ENCODE data around the gene MRPS2.
A peak's percentile ranks its signal among the peaks of the same experiment; 100 is the strongest.

The MRPS2 gene

DNA sequence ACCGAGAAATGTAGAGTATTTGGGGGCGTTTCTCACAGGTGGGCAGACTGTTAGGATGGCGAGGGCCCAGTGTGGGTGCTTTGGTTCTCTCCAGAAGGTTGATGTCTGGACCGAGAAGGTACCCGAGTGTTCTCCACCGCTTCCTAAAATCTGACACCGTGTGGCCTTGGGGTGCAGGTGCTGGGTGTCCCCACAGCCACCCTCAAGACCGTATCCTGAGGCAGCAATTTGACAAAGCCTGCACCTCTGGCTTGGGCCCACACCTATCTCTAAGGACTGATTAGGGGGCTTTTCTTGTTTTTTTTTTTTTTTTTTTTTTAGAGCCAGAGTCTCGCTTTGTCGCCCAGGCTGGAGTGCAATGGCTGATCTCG, 19.6 kb upstream of the MRPS2 start:
- DNase-seq: no peak

DNA sequence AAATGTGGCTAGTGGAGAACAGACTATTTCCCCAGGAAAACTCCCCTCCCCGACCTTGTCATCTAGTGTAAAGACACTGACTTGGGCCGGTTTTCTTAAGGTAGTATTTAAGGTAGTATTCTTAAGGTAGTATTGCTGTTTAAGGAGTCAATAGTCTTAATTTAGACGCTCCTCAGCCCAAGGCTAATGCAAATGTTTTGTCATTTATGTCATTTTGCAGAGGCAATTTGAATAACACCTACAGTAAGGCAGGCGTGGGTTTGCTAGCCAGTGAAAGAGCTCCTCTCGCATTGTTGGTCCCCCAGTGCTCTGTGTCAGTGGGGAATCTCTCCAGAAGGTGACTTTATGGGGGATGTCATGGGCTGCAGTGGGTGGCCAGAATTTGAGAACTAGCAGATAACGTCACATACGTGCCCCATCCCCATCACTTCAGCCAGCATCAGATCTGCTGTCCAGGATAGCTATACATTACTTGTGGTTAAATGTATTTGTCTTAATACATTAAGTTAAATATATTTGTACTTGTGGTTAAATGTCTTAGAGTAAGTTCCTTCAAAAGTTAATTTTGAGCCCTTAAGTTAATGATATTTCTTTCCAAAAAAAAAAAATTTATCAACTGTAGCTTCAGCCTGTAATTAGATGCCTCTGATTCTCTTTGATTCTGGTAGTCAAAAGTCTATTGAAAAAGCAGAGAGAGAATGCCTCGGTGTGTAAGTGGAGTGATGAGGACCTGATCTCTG, 18.3 kb upstream of the MRPS2 start:
- no peak for DNase-seq

DNA sequence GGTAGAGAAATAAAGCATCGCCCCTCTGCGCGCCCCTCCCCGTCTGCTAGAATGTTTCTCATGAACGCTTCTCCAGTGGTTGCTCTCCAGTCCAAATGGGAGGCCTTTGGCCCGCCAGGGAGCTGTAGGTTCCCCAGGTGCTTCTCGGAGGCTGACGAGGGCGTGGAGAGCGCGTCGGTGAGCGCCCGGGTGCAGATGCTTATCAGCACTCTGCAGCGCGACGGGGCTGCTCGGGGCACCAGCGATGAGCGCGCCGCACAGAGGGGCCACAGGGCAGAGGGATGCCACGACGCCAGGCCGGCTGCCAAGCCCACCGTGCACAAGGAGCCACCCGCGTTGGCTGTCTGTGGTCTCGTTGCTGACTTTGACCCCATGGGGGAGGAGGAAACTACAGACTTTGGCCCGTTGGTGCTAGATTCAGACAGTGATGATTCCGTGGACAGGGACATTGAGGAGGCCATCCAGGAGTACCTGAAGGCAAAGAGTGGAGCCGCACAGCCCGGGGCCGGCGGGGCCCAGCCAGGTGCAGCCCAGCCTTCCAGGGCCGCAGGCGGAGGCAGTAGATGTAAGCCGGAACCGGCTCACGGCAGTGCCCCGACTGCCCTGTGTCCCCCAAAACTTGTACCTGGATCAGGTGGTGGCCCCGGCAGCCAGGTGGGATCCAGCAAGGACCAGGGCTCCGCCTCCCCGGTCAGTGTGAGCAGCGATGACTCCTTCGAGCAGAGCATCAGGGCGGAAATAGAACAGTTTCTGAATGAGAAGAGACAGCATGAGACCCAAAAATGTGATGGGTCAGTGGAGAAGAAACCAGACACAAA, 15.8 kb upstream of the MRPS2 start:
- no peak for DNase-seq

DNA sequence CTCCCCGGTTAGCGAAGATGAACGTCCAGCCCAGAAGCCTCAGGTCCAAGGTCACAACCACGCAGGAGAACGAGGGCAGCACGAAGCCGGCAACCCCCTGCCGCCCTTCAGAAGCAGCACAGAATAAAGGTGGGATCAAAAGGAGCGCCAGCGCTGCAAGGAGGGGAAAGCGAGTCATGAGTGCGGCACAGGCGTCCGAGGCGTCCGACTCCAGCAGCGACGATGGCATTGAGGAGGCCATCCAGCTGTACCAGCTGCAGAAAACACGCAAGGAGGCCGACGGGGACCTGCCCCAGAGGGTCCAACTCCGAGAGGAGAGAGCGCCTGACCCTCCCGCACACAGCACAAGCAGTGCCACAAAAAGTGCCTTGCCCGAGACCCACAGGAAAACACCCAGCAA, 15.1 kb upstream of the MRPS2 start:
- DNase-seq: no peak

DNA sequence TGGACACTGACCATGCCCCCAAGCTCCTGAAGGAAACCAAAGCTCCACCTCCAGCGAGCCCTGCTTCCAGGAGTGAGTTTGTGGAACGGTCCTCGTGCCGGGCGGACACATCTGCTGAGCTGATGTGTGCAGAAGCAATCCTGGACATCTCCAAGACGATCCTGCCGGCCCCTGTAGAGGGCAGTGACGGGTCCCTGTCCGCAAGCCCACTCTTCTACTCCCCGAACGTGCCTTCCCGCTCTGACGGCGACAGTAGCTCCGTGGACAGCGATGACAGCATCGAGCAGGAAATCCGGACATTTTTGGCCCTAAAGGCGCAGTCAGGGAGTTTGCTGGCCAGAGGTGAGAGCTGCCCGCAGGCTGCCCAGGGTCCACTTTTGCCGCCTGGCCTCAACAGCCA, 14.7 kb upstream of the MRPS2 start:
- DNase-seq: no peak

DNA sequence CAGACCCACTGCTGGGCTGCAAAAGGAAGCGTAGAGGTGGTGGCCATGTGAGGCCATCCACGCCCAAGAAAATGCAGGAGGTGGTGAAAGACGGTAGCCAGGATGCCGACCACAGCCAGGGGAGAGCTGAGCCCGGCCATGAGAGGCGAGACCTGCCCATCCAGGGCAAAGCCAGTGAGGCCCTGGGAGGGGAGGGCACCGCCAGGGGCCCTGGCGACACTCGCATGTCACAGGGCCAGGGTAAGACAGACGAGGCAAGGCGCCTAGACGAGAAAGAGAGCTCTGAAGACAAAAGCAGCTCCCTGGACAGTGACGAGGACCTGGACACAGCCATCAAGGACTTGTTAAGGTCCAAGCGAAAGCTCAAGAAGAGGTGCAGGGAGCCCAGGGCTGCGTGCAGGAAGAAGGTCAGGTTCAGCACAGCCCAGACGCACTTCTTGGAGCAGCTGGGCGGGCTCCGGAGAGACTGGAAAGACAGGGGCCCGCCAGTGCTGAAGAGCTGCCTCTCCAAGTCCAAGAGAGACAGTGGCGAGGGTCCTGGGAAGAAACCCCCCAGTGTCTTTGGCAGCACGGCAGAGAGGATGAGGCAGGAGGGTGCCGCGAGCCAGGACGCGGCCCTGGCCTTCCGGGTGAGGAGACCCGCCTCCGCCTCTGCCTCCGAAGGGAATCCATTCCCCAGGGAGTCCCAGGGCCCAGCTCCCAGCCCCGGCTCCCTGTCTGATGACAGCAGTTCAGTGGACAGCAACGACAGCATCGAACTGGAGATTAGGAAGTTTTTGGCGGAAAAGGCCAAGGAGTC, 14.0 kb upstream of the MRPS2 start:
- no peak for DNase-seq

DNA sequence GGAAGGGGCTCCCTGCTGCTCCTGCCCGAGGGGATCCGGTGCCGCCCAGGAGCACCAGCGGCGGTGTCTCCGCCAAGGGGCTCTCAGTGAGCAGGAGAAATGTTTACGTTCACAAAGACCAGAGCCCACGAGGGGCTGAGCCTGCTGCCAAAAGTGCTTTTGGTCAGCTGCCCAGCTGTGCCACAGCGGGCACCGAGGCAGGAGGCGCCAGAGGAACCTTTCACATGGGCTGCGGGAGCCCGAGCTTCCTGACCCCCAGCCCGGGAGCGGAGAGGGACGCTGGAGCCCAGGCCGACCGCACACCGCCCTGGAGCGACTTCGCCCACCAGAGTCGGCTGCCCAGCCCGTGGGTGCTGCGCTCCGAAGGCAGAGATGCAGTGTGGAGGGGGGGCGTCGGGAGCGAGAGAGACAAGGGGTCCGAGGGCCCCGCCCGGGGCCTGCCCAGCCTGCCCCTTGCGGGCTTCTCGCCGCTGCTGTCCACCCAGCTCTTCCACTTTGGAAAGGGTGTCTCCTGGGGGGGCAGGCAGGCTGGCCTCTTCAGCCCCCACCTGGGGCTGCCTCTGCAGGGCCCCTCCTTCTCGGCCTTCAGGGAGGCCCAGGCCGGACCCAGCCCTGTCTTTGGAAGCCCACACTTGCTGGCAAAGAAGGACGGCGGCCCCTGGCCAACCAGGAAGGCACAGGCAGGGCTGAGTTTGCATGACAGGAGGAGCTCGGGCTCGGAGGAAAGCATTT, 13.0 kb upstream of the MRPS2 start:
- no peak for DNase-seq

DNA sequence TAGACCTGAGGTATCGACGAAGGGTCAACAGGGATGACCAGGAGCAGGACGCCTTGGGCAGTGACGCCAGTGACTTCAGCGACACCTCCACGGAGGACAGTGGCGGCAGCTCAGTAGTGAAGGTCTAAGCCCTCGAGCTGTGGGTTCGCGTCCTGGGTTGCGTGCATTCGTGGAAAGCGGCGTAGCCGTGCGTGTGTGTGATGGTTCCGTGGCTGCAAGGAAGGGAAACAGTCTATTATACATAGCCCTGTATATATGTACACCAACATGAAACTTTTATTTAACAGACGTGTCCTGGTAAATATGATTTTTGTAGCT, 12.5 kb upstream of the MRPS2 start:
- no peak for DNase-seq

DNA sequence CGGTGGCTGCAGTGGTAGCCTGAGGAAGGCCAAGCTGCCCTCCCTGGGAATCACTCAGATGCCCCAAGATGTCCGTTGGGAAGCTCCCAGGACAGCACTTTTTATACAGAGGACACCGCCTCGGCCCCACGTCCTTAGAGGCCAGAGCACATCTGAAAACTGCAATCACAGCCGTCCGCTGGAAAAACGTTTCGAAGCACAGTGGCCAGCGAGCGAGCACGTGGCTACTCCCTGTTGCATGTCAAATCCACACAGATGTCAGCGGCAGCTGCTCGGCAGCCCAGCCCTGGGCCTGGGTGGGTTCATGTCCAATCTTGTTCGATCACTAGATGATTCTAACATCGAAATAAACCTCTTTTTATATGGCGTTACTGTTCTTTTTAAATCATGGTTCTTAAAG, 12.0 kb upstream of the MRPS2 start:
- no peak for DNase-seq

DNA sequence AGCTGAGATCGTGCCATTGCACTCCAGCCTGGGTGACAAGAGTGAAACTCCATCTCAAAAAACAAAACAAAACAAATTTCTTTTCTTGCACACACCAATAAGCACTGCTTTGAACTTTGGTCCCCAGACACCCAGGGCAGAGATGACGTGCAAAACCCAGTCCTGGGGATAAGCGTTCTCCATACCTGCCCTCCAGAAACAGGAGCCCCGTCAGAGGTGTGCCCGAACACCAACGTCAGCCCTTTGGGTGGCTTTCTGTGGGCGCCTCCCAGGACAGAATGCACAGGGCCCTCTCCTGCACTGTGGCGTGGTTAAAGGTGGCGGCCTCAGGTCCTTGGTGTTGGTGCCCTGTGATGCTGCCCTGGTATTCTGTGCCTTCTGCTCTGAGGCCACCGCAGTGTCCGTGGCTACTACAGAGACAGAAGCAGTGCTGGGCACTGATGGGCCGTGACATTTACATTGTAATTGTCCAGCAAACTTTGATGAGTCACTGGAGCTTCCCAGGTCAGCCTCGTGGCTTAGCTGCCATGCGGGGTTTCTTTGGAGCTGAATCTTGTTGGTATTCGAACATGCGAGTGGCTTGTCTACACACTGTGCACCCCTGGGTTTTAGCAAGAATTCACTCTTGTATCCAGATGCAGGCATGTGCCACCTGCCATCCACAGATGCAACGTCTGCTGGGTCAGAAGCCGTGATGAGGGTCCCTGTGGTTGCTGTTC, 11.1 kb upstream of the MRPS2 start:
- no peak for DNase-seq

DNA sequence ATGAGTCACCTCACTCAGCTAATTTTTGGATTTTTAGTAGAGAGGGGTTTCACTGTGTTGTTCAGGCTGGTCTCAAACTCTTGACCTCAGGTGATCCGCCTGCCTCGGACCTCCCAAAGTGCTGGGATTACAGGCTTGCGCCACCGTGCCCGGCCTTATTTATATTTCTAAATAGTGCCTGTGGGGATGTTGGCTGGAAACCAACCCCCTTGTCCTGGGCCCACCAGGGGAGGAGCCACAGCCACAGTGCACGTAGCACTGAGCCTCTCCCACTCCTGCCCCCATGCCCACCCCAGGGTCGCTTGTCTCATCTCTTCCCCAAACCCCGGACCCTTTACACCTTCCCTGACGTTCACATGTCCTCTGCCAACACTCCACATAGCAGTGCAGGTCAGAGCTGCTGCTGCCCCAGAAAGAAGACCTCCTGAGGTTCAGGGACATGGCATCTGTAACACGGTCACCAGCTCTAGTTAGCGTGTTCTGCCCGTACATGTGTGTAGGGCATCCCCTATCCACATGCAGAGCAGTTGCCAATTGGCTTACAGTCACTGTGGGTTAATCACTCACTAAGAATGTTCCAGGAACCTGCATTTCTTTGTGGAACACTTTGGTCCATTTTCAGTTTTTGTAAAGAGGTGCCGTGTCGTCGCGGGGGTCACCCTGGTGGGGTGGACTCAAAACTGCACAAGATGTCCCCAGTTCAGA, 10.2 kb upstream of the MRPS2 start:
- no peak for DNase-seq

DNA sequence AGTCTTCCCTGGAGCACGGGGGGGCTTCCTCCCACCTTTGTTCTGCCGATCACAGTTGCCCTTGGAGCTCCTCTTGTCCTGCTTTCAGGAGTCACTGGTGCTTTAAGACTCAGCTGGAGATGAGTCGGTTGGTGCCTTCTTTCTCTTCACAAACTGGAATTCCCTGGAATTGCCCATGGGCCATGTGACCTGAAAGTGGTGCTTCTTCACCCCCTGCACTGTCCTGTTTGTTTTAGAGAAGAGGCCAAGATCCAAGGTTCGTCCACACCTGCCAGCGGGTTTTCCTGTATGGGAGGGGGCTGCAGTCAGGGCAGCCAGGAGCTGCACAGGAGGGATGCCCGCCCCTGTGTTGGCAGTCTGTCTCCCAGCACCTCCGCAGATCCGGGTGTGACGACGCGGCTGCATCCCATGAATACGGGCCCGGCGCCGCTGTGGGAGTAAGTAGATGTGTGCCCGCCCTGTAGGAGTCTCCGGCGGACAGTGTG, 9.5 kb upstream of the MRPS2 start:
- DNase-seq: no peak

DNA sequence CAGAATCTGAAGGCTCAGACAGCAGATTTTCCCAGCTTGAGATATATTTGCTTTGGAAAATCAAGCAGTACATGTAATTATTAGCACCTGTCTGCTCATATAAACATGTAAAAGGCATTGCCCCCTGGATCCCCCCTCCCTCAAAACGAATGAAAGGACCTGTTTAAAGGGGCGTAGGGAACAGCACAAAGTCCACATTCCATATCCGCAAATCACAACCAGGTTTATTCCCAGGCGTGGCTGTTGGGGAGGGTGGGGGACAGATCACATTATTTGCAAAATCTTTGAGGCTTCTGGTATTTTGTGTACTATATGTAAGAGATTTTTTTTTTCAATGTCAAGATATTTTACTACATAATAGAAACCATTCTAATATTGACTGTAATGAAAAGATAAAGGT, 8.7 kb upstream of the MRPS2 start:
- no peak for DNase-seq

DNA sequence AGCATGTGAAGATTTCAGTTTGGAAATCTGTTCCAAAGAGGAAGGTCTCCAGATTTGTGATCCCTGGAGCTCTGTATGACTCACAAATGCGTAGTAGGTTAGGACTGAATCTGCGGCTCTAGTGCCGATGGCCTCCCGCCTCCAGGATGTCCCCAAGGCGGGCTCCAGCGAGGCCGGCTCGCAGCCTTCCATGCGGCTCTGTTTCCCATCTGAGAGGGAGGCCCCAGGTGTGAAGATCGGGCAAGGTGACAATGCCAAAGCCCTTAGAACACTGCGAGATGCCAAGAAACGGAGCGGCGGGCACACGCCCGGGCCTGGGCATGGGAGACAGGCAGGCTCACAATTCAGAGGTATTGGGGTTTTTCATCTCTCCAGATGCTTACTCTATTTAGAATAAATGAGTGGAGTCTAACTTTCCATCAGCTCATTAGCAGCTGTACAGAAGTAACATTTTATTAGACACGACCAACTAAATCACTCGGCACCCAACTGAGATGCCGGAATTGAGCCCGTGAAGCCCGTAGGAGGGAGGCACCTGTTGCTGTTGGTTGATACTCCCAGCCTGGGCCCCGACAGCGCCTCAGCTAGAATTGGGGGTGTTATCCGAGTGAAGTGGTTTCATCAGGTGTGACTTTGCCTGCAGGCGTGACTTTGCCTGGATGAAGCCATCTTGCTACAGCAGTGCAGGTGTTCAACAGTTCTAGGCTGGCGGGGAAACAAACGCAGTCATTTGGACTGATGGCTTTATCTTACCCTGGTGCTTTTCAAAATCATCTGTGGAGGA, 7.4 kb upstream of the MRPS2 start:
- DNase-seq: no peak

DNA sequence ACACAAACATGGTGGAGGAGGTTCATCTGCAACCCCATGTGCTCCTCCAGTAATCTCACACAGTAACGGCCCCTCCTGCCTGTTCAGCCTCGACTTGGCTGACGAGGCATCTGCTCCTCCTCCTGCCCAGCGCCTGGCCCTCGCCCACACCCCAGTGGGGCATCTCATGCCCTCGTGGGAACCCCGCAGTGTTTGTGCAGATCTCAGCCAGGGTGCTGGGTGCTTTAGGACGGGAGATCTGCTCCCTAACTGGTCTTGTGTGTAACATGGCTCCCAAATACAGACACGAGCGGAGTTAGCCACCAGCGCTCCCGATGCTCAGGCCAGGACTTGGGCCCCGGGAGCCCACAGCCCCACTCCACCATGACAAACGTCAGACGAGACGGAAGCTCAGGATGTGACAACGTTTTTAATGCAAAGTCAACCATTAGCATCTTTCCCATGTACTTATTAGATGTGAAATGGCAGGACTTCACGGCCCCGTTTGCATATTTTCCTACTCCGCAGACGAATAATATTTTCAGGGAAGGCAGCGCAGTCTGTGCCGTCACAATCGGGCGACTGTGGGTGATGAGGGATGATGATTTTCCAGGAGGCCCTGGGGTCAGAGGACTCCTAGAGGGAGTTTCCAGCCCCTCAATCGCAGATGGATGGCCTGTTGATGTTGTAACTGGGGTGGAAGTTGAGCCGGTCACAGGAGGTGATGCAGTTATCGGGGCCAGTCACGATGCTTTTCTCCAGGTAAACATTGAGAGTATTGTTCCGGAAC, 5.5 kb upstream of the MRPS2 start:
- DNase-seq: no peak

DNA sequence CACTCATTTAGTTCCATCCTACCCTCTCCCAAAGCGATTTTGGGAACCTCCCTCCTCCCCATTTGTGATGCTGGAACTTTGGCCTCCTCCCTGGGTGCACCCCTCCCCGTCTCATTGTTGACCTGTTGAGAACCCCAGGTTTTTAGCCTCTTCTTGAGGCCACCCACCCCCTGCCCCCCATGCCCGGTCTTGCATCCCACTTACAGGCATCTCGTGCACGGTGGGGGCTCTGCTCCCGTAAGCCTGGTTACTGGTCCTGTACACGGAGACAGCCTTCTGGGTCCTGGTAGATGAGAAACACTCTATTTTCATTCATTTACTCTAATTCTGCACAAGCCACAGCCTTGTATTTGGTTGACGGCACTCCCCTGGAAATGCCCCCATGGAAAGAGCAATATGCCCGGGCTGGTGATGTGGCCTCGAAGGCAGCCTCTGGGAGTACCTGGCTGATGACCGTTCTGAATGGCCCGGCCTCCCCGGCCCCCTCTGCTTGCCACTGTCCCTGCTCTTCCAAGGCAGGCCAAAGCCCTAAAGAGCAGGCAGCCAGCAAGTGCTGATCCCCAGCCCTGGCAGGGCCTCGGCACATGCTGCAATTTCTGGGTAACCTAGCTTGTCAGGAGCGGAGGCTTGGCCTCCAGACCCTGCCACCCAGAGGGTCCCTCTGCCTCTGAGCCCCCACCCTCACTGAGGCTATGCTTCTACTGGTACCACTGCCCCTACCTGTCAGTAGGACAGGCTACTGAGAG, 1.9 kb upstream of the MRPS2 start:
- no peak for DNase-seq

DNA sequence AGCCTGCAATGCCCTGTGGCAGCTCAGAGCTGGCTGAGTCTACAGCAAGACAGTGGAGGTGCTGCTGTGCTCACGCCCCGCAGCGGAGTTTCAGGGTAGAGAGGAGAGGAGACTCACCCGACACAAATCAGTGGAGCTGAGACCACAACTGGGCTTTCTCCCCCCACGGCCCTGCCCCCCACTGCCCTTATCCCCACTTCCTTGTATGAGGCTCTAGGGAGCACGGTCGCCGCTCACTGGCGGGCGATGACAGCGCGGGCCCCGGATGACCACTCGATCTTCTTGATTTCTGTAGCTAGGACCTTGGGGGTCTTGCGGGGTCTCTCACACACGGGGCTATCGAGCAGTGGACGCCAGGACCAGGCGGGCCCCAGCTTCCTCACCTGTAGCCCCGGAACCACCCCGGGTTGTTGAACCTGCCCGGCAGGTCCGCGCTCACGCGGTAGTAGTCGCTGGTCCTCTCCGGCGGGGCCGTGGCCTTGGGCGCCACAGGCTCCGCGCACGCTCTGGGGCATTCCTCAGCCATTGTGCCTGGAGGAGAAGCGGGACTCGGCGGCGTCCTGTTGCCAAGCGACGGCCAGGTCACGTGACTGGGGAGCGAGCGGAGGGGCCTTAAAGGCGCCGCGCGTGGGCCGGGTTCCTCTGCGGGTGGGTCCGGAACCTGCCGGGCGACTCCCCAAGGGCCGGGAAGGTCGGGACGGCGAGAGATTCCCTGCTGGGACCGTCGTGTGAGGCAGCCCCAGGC, 984 bp upstream of the MRPS2 start:
- peak; percentile 88 for DNase-seq

DNA sequence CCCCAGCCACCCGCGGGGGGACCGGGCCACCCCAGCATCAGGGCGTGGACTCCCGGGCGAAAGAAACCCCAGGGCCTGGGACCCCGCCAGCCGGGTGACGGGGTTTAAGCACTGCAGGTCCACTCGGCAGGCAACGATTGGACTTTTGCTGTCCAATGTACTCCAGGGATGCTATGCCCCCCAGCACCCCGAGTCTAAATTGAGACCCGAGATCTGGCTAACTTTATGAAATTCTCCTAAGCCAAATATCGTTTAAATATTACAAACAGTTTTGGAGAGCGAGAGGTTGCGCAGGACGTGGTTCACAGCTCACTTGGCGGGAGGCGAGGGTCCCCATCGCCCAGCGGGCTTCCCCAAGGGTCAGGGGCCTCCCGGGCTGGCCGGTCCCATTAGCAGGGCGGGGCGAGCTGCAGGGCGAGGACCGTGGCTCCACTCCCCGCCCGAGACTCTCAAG, 384 bp upstream of the MRPS2 start:
- DNase-seq: no peak

All from fibroblast of skin of back (primary cell).